ENCODE measurements around the gene CHRNA7.

- TF ChIP-seq CTCF (IDR thresholded peaks at IDR 0.05; ENCODE audit: low read depth, low read length, poor library complexity, severe bottlenecking), result no peak
- TF ChIP-seq EZH2phosphoT487 (IDR thresholded peaks at IDR 0.05; ENCODE audit: borderline replicate concordance, low read length), result no peak
Measured at GRCh38 chr15:32107477-32108080, 77.3 kb downstream of the CHRNA7 start.
